NCI-H146 treated with DMSO at 0.1 percent for 48 hours (cell line): ENCODE data around the gene ARMH4.

ENCODE experiments used
- DNase-seq: peaks from one replicate; lab custom pipeline; 2025; ENCODE audit not compliant: unreplicated experiment; lab: John Stamatoyannopoulos, UW

Gene ARMH4

DNA sequence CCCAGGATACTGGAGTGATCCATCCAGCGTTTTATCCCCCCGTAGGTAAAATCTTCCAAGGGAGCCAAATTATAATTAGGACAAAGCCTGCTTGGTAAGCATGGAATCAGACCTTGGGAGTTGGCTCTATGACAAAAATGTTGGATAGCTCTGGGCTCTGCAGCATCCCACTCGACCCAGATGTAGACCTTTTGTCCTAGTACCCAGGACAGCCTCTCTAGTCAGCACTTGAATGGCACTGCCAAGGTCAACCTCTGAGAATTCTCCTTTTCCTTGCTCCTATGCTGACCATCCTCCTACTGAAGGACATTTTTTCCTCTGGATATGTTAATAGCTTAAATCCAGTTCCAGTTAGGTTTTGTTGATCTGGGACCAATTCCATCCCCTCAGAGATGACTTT, 181.4 kb downstream of the ARMH4 start:
- DNase-seq: no peak

DNA sequence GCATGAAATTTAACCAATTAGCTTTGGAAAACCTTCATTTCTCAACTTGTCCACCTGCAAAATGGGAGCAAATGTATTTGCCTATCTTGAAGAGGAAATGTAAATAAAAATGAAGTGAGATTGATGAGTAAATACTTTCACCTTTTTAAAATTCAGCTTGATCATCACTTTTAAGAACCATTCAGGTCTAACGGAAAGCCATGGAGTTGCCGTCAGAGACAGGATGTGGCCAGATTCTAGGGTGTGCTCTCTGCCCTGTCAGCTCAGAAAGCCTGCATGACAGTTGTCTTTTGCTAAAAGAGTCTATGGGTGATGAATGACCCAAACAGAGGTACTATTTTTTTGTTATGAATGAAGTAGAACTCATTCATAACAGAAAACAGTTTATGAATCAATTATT, 181.8 kb downstream of the ARMH4 start:
- DNase-seq: no peak

DNA sequence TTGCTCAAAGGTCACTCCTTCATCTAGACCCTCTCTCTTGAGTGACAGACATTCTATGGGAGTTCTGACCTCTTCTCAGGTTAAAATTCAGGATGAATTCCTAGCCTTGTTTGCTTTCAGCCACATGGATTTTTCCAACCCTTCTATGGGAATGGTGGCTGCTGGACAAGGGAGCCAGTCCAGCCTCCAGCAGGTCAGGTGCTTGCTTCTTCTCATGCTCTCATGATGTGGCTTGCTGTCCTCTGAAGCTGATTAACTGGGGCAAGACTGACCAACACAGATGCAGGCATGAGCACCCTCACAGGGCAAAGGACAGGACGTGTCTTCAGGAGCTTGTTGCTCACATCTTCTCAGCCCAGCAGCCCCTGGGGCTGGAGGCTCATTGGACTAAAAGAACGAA, 188.9 kb downstream of the ARMH4 start:
- no peak for DNase-seq

DNA sequence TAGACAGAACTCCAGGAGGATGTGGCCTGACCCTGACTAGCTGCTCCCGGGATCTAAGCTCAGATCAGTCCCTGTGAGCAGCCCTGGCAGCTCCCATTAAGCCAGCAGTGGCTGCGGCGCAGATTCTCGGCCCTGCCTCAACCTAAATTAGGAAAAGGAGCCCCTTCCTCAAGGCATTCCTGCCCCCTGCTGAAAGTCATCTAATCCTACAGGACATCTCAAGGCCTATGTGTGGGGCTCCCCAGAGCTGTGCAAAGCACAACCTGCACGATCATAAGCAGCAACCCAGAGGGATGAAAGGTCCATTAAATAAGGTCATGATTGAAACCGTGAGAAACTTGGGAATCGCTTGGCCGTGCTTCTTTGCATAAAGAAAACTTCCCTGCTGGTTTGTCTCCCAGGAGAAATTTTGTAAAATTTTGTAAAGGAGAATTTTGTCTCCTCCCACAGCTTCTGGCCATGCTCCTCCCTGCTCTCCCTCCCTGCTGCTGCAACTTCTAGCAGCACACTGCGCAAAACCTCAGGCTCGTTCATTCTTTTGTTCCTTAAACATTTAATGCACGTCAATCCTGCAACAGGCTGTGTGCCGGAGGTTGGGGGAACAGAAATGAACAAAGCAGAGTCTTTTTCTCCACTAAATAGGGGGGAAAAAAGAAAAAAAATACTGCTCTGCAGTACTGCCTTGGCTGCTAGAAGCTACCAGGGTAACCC, 189.5 kb downstream of the ARMH4 start:
- DNase-seq: no peak

DNA sequence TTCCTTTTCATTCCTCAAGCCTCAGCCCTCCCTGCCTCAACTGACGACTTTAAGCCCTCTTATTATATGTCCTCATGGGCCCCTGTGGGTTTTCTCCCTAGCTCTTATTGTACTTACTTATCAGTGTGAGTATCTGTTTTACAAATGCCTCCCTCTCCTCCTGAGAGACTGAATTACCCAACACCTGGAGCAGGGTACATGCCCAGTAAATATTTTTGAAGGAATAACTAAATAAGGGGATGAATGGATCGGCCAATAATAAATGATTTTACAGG, 190.3 kb downstream of the ARMH4 start:
- no peak for DNase-seq

DNA sequence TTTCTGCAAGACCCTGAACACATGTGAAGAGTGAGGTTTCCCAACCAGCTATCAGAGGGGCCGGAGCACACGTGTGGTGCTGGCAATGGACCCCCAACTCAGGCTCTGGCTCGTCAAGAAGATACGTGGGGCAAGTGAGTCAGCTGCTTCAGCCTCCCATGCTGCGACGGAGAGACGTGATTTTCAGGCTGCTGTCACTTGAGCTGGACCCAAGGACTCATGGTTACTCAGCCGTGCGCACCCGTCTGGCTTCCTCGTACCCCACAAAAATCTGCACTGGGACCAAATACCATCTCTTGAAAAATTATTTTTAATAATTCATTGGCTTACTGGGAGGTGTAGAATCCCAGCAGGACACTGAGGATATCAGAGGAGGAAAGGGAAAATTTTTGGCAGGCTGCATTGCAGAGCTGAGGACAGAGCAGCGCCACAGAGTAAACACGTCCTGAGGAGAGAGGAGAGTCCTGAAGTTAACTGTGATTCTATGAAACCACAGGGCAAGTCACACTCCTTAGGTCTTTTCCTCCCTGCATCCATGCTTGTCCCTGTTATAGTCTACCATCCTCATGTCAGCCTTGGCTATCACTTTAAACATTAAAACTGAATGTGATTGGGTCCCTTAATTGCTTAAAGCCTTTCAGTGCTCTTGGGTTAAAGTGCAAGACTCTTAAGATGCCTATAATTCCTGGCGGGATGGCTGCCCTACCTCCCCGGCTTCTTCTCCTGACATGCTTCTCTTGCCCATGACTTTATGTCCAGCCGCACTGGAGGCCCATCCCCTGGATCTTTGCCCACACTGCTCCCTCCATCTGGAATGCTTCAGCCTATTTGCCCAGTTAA, 190.8 kb downstream of the ARMH4 start:
- DNase-seq: no peak

DNA sequence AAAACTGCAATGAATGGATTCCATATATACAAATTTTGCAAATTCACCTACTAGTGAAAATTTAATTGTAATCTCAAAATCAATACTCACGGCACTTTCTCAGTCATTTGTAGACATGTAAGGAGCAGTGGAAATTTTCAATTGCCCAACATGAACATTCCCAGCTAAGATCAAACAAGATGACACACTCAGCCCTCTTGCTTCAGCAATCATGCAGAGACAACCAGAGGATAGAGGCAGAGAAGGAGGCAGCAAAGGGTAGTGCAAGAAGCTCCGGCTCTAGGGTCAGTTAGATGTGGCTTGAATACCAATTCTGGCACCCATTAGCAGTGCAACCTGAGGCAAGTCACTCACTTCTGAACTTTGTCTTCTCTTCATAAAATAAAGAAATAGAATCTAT, 194.6 kb downstream of the ARMH4 start:
- no peak for DNase-seq
